GM21619 (cell line): ENCODE results near the gene MYL12A.
"Not testable (repeated sequence)": the region's sequence is repeated elsewhere in the genome, so short reads cannot be mapped to it uniquely, and the experiment has no call there.

ENCODE experiments used
- ATAC-seq: cut with Tn5 transposase; IDR thresholded peaks from one replicate; pipeline ENCODE4 v1.9.1; 2021; ENCODE audit not compliant: unreplicated experiment

The MYL12A gene

DNA sequence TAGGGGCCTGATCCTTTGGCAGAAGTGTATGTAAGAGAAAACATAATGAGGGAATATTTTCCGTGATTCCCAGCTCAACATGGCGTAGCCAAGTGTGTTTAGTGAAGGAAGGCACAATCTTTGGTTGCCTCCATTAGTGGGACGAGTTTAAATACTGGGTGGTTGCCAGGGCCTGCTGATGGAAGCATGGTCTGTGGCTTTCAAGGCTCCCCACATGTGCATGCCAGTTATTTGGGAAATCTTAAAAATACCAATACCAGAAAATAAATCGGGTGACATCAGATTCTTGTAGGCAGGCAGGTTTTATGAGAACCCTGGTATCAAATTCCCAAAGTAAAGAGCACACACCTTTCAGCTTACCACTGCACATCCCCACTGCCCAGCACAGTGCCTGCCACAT lies 7.1 kb downstream of the MYL12A start:
- no peak for ATAC-seq

DNA sequence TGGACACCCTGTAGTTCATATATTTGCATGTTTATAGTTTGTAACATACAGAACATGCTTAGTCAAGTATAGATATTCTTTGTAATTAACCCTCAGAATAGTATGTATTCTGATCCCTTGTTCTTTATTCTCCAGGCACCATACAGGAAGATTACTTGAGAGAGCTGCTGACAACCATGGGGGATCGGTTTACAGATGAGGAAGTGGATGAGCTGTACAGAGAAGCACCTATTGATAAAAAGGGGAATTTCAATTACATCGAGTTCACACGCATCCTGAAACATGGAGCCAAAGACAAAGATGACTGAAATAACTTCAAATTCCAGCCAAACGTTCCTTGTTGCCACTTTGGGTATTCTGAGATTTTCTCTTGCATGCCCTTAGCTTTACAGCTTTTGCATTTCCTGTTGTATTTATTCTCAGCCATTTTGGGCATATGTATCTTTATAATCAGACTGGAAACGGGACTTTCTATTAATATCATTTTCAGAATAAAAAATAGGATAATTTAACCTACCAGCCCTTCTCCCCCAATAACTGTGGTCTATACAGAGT lies 8.1 kb downstream of the MYL12A start:
- ATAC-seq, result no peak

DNA sequence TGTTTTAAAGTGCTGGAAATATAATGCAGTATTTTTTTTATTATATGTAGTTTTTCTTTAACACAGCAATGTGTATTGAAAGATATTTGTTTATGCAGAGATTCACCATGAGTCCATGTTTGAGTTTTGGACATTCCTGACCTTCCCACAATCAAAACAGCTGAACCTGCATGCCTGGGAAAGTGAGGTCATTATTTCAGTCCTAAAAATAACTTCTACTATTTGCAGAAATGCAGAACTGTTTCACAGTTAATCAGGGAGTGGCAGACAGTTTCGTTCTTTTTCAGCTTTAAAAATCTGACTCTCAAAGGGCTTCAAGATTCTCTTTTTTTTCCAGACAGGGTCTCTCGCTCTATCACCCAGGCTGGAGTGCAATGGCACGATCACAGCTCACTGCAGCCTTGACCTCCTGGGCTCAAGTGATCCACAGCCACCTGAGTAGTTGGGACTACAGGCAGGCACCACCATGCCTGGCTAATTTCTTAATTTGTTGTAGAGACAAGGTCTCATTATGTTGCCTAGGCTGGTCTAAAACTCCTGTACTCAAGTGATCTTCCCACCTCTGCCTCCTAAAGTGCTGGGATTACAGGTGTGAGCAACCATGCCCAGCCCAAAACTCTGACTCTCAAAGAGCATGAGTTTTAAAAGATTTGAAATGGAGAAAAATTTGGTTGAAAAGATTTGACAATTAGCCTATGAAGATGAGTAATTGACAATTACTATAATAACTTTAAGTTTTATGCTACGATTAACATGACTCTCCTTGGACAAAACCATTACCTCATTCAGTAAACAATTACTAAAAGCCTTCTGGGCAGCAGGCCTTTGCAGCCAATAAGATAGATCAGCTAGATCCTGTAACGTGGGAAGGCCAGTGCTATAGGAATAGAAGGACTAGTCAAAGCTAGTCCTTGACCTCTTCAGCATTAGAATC lies 9.4 kb downstream of the MYL12A start:
- no peak for ATAC-seq

DNA sequence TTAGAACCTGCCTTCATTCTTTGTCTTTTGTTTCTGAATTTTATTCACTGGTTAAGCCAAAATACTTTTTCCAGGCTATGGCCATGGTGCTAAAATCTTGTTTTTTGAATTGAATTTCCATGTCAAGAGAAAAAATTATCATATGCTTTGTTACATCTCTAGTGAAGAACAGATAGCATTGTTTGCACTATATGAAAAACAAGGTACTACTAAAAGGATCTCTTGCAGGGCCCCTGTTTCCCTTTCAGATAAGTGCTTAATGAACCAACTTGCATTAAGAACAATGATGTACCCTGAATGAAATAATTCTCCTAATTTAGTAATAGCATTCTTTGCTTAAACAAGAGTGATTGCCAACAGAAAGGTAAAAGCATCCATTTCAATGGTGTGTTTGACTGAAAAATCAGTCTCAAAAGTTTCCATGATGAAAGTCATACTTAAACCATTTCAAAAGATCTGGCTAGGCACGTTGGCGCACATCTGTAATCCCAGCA lies 10.1 kb downstream of the MYL12A start:
- ATAC-seq, result no peak

DNA sequence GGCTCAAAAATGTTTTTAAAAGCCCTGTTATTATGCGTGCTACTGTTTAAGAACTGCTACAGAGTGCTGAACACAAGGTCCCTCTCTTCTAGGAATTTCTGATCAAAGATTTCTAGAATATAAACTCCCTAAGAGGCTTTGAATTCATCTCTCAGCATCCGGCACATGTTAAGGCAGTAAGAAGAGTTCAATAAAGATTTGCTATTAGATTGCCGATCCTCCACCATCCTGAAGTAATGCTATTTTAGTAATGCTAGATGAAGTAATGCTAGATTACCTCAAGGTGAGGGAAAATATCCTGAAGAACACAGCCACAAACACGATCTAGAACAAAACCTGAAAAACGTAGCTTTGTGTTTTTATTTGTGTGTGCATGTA lies 13.4 kb downstream of the MYL12A start:
- ATAC-seq, result no peak

DNA sequence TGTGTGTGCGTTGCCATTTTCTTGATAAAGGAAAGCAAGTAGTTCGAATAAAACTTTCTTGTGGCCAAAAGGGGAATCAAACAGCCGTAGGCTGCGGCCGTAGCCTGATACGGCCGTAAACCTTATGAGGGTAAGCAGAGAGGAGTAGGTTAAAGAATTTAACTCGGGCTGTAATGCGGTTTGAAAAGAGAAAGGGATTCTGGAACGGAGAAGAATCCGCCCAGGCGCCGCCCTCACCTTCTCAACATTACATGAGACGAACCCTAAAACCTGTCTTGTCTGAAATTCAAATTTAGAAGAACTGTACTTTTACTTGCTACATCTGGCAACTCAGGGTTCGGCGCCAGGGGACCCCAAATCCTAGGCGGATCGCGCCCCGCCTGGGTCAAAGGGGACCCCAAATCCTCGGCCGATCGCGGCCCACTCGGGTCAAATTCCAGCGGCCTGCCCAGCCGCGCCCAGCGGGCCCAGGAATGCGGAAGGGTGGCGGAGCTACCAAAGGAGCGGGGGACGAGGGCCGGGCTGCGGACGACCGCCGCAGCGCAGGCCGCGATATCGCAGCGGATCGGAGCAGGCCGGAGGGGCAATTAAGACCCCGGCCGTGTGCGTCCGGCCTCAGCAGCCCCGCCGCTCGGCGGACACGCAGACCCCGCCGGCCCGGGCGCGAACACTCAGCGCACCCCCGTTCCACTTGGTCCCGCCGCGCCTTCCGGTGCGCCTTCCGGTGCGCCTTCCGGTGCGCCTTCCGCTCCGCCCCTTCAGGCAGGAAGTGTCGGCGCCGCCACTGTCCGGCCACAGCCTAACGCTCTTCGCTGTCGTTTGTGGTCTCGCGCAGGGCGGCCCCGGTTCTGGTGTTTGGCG lies 14.0 kb downstream of the MYL12A start, which contains the start of gene MYL12B:
Gene MYL12B, plus strand, starts transcription at position 761 of the 861 bp plus-strand sequence. CDS start 10,766 bp downstream, outside the sequence.
- ATAC-seq, result peak; percentile 83

DNA sequence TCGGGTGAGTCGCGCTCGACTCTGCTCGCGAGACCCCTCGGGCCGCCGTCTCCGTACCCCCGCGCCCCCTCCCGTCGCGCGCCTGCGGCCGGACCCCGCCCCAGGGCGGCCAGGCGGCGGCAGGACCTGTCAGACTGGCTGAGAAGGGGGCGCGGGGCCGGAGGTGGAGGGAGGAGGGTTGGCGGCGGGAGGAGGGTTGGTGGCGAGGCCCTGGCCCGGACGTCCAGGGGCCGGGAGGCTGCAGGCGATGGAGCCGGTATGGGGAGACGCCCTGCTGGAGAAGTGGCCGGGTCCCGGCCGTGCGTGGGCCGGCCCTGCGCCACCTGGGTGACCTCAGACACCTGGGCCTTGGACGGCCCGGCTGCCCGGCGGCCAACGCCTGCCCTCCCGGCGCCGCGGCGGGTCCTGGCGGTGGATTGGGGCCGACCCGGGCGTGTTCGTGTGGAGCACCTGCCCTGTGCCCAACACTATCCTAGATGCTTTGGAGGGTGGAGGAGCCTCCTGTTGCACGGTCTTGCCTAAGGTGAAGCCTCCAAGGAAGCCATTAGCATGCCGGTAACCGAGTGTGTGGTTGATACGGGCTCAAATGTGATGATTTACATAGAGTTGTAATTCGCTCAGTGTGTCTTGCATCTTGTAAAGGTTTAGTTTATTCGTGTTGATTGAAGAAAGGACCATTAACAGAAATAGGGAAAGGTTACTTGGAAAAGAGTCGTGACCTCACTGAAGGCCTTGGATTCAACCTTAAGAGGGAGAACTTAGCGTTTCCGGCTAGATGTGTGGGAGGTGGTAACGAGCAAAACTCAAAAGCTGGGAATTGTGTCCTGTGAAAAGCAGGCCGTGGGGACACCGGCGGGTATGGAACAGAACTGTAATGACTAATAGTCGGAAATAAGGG lies 14.9 kb downstream of the MYL12A start:
- ATAC-seq, result peak; percentile 36

DNA sequence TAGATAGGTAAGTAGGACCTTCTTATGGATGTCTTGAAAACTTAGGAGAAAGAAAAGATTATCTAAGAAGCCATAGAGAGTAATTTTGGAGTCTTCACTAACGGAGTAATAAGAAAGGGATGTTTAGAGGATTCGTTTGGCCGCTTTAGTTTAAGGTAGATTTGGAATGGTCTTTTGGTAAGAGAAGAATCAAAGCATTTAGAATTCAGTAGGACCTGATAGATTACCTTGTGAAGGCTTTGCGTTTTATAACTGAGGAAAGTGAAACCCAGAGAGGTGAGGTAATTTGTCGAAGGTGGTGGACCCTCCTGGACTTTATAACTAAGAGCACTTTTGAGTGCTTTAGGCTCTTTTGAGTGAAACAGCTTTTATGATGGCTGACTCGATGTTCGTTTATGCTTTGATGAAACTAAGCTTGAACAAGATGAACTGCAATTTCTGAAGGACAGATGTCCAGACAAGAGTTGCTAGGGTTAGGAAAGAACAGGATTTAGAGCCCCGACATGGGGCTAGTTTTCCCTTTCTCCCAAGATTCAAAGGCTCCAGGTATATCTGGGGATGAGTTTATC lies 15.6 kb downstream of the MYL12A start:
- ATAC-seq, result no peak

DNA sequence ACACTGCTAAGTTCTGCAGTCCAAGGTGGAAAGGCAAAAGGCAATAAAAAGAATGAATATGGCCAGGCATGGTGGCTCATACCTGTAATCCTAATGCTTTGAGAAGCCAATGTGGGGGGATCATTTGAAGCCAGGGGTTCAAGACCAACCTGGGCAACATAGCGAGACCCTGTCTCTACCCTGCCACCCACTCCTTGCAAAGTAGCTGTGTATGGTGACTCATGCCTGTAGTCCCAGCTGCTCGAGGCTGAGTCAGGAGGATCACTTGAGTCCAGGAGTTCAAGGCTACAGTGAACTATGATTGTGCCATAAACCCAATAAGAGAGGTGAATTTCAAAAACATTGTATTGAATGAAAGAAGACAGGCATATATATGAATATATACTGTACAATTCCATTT lies 16.8 kb downstream of the MYL12A start:
- no peak for ATAC-seq

DNA sequence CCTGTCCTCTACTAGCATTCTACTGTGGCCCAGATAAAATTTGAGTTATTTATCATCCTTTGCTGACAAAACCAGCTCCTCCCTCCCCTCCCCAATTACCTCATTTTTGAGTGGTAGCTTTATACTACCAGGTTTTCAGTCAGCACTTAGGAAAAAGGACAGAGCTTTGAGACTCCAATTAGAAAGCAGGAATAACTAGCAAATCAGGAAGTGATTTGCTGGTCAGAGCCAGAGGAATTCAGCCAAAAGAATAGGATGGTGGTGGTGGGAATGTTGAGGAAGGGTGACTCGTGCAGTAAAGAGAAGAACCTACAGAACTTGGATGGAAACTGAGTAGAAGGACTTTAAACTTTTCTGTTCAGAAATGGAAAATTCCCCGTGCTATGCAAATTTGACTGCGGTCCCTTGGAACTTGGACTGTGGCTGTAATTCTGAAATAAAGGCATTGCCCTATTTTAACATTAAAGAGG lies 18.0 kb downstream of the MYL12A start:
- ATAC-seq, result no peak

DNA sequence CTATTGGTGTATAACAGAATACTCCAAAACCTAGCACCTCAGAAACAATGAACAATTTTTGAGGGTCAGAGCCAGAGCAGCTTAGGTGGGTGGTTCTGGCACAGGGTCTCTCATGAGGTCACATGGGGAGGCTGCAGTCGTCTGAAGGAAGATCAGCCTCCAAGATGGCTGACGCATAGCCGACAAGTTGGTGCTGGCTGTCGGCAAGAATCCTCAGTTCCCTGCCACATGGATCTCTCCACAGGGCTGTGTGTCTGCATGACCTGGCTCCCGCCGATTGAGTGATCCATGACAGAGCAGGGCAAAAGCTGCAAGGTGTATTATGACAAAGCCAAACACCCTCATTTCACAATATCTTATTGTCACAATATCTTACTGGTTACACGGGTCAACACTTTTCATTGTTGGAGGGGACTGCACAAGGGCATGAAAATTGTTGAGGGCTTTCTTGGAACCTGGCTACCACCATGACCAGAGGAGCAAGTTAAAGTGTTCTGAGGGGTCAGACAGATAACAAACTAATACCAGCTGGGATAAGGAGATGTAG lies 18.5 kb downstream of the MYL12A start:
- ATAC-seq, result no peak

DNA sequence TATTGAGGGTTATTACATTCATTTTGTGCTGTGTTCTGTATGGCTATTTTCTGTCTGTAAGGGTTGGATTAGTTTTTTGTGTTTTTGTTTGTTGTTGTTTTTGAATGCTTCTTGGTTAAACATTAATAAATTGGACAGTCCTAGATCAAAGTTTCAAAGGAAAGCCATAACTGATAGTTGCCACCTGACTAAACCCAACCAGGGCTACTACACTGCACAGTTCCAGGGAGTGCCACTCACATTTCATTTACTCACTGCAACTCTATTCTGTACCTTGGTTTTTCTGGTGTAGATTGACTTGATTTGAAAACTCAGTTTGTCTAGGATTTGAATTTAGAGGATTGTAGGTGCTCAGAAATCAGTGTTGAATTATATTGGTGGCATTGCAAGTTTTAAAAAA lies 20.7 kb downstream of the MYL12A start:
- ATAC-seq, result no peak

DNA sequence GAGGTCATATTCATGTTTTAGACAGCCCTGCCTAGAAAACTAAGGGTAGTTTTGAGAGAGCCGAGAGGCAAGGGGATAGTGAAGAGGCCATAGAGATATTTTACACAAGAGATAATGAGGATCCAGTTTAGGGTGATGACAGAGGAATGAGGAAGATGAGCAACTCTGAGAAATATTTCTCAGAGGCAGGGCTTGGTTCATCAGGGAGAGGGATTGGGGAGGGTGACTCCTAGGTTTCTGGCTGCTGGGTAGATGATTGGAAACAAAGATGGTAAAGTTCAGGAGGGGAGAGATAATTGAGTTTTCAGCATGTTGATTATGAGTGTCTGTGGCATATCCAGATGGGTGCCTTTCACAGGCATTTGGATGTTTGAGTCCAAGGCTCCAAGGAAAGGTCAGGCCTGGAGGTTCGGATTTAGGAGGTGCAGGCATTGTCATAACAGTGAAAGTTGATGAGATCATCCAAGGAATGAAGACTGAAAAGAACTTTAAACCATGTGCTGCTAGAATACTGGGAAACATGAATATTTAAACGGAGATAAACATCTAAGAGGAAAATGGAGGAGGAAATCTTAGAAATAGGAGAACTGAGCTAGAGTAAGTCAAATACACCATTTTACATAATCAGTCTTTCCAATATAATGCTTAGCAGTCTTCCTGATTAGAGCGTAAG lies 21.8 kb downstream of the MYL12A start:
- no peak for ATAC-seq

DNA sequence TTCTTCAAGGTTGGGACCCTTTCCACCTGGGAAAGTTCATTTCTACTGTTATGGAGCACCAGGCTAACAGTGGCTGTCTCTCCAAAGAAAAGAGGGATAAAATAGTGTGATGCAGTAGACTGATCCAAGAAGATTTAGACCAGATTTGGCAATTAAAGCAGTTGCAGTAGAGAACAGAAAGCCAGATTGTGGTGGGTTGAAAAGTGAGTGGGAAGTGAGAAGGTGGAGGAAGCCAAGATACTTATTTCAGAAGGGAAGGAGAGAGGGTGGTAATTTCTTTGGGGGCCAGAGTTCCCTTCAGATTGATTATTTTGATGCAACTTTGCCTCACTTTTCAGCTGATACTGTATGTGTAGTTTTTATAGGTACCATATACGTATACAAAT lies 22.3 kb downstream of the MYL12A start:
- ATAC-seq, result no peak

DNA sequence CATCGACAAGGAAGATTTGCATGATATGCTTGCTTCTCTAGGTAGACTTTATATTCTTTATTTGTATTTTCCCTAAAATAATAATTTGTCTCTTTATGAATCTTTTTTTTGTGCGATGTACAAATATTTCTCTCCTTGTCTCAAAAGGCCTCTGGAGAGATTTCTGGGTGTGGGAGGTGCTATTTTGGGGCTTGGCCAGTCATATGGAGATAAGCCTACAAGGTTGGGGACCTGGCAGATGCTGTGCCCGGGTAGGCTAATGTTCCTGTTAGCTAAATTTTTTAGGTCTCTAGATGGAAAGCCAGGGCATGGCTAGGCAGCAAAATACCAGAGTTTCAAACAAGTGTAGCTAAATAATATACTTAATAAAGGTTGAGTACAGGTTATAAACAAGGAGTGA lies 25.4 kb downstream of the MYL12A start:
- ATAC-seq, result no peak

DNA sequence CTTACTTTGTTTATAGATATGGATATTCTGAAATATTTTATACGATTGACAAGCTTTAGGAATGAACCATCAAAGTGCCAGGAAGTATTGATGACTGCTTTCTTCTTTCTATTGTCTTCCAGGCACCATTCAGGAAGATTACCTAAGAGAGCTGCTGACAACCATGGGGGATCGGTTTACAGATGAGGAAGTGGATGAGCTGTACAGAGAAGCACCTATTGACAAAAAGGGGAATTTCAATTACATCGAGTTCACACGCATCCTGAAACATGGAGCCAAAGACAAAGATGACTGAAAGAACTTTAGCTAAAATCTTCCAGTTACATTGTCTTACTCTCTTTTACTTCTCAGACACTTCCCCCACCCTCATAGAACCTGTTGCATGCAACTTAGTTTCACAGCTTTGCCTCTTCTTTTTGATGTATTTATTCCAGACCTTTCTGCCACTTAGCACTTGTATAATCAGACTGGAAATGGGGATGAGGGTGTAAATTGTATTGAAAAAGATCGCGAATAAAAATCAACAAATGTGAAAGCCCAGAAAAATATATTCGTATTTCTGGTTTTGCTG lies 30.1 kb downstream of the MYL12A start:
- not testable (repeated sequence) for ATAC-seq

DNA sequence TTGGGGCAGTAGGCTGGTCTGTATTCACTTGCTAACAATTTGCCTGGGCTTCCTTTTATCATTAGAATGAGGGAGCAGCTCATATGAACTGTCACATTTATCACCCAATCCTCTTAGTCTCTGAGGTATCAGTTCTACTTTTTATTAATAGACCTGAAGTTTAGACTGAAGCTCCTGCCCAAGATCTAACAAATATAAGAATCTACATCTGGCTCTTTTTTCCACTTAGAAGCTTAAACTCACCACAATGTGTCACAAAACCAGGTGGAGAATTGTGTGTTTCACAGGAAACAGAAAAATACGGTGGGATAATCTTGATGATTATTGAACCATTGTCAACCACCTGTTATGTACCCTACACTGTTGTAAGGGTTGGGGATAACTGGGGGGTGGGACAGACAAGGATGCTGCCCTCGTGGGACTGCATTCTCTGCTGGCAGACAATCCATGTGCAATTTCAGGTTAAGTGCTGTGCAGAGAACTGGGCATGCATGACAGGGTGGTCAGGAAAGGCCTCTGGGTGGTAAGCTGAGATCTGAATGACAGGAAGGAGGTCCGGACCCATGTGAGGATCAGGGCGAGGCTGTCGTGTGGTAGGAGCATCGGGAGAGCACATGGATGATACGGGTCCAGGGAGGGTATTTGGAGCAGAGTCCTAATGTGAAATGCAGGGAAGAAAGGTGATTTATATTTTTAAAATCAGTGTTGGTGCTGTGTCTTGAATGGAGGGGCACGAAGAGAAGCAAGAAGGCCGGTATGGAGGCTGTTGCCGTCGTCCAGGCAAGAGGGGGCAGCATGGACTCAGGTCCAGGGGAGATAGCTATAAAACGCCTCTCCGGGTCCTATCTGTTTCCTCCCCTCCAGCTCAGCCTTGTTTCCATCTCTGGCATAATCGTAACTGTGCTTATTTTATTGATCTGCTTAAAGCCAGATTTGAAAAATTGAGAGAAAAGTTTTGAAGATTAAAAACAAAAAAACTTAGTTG lies 31.9 kb downstream of the MYL12A start:
- ATAC-seq, result peak; percentile 84
